Left renal pelvis (tissue), 4 donors: Measurements from ENCODE around the gene PRR36. TPM values are rescaled to one million over a fixed set of nuclear protein-coding genes. Genes with fewer than 3 reads are reported as not detected.
A peak's percentile ranks its signal among the peaks of the same experiment; 100 is the strongest.

Experiments
- DNase-seq, 4 donors: peaks; one replicate each; pipeline ENCODE4 v3.0.0-alpha.2; 2013; ENCODE audit warnings: low read depth in 4 of 4, low spot score in 3 of 4
- polyA plus RNA-seq, 4 donors: library from polyadenylated mRNA; unstranded; fragments of 120-200 nt; gene quantifications; one replicate each; pipeline ENCODE4 v1.2.1, GENCODE V29; 2013; ENCODE audit not compliant: insufficient read length in 4 of 4

Gene PRR36
- polyA plus RNA-seq, 4 donors = 3.5 to 9.9 (median 6.8) TPM

DNA sequence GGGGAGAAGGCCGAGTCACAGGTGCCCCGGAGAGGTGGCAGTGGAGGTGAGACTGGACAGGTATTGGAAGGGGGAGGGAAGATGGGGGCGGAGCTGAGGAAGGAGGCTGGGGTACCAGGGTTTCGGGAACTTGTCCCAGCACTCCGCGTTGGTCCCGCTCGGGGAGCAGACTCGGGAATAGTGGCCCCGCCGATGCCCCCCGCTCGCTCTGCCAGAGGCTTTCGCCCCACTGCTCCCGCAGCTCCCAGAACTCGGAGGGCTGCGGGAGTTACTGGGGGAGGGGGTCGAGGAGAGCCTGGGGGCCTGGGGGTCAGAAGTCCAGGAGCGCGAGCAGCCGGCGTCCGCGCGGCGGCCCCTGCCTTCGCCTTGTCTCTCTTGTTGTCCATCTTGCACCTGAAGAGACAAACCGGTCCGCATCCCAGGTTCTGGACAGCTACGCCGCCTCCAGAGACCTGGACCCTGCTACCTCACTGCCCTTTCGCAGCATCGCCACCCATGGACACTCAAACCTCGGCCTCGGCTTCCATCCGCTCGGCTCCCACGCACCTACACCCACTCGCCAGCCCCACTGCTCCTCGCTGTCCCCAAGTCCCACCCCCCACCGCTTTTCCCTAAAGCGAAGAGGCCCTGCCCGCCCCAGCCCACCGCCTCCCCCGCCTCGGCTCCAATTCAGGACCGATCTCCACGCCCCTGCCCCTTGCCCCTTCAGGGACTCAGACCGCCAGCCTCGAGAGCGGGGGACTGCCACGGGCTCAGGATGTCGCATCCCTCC is 700 bp downstream of the PRR36 start:
- DNase-seq = no peak

- no peak for DNase-seq
Measured at GRCh38 chr19:7872306-7873204, 1.6 kb downstream of the PRR36 start.

DNA sequence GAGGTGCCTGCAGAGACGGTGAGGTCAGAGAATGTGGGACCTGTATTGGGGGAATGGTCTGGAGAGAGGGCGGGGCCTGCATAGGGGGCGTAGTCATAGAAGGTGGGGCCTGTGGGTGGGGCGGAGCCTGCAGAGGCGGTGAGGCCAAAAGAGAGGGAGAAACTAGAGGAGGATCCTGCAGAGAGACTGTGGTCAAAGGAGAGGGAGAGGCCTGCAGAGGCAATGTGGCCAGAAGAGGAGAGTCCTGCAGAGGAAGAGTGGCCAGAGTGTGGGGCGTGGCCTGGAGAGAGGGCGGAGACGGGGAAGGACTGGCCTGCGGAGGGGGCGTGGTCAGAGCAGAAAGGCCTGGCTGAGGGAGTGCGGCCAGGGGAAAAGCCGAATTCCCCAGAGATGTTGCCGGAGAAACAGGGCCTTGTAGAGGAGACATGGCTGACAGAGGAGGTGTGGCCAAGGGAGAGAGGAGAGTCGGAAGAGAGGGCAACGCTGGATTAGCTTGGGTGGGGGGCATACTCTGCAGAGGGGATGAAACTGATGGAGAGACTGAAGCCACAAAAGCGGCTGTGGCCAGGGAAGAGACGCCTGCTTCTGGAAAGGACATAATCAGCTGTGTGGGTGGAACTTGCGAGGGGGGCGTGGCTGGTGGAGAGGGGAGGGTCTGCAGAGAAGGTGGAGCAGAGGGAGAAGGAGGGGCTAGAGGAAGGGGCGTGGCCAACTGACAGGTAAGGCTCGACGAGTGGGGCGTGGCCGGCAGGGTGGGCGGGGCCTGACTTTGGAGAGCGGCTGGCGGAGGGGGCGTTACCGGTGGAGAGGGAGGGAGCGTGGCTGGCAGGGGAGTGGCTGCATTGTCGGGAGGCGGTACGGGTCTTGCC is 2.5 kb downstream of the PRR36 start:
- peak in 1 of 4 donors; percentile 48 for DNase-seq

DNA sequence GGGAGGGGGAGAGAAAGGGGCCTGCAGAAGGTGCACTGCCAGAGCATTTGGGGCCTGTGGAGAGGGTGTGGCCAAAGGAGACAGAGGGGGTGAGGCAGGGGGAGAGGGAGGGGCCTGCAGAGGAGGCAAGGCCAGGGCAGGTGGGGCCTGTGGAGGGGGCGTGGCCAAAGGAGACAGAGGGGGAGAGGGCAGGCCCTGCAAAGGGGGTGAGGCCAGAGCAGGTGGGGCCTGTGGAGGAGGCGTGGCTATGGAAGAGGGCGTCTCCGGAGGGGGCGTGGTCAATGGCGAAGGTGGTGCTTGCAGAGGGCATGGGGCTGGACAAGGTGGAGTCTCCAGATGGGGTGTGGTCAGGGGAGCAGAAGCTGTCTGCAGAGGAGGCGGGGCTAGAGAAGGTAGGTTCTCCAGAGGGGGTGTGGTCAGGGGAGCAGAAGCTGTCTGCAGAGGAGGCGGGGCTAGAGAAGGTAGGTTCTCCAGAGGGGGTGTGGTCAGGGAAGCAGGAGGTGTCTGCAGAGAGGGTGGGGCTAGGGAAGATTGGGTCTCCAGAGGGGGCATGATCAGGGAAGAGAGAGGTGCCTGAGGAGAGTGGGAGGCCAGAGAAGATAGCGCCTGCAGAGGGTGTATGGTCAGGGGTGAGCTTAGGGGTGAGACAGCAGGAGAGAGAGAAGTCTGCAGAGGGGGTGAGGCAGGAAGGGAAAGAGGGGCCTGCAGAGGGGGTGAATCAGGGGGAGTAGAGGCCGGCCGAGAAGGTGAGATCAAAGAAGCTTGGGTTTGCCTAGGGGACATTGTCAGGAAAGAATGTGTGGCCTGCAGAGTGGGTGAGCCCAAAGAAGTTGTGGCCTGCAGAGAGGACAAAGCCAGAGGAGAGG is 3.4 kb downstream of the PRR36 start:
- no peak for DNase-seq

DNA sequence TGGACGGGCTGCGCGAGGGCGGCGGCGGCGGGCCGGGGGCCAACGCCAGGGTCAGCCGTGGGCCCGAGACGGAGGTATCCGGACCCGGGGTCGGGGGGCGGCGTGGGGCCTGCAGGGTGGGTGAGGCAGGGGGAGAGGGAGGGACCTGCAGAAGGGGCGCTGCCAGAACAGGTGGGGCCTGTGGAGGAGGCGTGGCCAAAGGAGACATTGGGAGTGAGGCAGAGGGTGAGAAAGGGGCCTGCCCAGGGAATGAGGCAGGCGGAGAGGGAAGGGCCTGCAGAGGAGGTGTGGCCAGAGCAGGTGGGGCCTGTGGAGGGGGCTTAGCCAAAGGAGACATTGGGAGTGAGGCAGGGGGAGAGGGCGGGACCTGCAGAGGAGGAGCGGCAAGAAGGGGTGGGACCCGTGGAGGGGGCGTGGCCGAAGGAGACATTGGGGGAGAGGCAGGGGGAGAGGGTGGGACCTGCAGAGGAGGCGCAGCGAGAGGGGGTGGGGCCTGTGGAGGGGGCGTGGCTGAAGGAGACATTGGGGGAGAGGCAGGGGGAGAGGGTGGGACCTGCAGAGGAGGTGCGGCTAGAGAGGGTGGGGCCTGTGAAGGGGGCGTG is 4.2 kb downstream of the PRR36 start:
- no peak for DNase-seq

GRCh38 chr19:7869453-7869909 is 4.7 kb downstream of the PRR36 start:
- no peak for DNase-seq

DNA sequence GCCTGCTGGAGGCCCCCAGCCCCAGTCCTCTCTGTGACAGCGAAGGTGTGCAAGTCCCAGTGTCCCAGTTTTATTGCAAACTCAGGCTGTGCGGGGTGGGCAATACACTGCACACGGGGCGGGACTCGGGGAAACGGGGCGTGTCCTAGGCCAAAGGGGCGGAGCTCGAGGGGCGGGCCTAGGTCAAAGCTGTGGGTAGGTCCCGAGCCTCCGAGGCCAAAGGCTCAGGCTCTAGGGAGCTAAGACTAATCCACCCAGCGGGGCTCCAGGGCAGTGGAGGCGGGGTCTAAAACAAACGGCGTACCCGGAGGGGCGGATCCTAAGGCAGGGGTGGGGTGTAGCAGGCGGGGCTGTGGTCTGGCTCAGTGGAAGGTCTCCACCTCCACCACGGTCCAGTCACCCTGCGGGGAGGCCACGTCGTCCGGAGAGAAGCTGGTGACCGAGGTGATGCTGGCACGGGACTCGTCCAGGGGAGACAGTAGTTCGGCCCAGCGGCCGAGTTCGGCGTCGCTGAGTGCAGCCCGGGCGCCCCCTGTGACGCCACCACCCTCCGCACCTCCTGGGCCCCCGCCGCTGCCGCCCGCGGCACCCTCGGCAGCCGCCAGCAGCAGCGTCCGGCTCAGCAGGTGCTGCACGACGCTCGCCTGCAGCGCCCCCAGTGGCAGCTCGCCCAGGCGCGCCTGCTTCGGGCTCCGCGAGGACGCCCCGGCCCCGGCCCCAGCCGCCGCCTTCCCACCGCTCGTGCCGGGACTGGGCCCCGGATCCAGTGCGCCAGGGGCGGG is 5.3 kb downstream of the PRR36 start:
- DNase-seq = peak in 1 of 4 donors; percentile 52

DNA sequence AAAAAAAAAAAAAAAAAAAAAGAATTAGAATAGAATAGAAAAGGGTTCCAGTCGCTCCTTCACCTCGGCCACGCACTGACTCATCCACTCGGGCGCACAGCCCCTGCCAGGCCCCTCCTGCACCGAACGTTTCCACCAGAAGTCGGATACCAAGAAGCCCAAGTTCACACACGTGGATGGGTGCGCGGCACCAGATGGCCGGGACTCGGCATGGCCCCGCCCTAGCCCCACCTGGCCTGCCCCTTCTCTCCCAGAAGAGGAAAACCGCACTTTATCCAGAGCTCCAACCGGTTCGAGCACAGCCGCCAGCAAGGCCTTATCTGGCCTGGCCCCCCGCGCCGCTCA is 5.9 kb downstream of the PRR36 start:
- DNase-seq = no peak

DNA sequence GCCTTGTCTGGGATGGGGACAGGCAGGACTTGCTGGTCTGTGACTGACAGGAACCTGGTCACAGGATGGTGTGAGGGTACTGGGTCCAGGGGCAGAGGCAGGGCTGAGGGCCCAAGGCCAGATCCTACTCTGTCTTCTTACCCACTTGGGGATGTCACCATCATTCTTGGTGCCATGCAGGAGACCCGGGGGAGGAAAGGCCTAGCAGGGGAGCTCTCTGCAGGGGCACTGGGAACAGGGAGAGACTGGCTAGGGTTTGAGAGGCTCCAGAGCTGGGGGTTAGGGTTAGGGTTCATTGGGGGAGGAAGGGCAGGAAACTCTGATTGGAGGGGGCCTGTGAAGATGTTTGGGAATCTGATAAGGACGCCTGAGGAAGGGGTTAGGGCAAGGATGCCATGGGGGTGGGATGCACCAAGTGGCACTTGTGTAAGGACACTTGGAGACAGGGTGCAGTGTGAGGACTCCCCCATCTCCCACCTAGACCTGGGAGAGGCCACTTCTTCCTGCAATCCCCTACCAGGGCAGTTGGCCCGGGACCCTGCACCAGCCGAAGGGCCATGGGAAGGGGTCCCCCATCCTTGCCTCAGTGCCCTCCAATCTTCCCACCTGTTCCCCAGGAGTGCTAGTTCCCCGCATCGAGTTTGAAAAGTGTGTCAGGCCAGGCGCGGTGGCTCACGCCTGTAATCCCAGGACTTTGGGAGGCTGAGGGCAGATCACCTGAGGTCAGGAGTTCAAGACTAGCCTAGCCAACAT is 6.9 kb downstream of the PRR36 start:
- DNase-seq = no peak

DNA sequence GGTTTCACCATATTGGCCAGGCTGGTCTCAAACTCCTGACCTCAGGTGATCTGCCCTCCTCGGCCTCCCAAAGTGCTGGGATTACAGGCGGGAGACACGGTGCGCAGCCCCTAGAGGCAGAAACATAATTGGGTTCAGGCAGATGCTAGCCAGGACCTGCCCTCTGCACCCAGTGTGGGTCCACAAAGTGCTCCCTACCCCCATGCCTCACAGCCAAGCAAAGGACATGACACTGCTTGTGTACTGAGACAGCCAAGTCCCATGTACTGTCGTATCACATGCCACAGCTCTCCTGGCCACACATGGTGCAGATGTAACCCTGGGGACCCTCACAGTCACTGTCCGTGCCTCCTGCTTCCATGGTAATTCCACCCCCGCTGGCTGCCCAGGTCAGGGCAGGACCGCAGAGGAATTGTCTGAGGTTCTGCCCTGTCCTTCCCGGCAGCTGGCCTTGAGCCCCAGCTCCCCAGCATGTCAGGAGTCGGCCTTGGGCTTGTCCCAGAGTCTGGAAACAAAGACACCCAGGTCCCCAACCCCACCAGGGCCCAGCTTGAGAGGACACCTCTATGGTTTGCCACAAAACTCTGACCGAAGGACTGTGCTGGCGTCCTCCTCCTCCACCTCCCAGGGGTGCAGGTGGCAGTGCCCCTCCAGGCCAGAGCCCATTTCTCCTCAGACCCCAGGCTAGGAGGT is 7.6 kb downstream of the PRR36 start:
- no peak for DNase-seq

DNA sequence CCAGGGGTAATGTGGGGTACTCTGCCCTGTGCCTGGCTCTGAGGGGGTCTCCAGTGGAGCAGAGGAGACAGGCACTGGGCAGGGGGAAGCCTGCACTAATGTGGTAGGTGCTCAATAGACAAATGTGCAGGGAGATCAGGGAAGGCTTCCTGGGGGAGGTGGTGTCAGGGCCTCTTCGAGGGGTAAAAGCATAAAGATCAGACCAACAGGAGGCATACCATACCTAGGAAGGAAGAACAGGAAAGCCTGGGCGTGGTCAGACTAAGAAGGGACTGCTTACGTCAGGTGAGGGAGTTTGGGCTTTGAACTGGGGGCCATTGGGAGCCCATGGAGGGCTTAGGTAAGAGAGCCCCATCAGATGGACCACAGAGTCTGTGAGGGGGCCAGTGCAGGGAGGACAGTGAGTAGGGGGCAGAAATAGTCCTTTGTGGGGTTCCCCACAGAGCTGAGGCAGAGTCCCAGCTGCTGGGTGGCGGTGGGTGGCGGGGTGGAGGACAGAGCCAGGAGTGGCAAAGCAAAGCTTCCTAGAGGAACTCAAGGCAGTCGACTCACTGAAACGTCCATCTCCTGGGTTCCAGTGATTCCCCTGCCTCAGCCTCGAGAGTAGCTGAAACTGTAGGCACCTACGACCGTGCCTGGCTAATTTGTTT is 8.8 kb downstream of the PRR36 start:
- DNase-seq = no peak

DNA sequence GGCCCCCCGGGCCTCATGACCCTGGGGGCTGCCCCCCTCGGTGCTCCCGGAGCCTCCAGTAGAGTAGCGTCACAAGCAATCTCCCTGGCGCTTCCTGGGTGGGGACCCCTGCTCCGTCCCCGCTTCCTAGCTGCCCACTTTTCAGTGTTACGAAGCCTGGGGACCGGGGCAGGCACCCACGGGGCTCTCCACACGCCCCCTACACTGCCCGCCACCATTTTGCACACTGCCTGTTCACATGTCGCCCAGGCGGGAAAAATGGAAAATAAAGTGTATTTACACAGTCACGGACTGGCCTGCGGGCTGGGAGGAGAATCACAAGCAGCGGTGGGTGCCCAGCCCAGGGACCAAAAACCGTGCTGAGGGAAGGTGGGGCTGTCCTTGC is 9.5 kb downstream of the PRR36 start:
- no peak for DNase-seq

- no peak for DNase-seq
Measured at GRCh38 chr19:7863971-7864689, 10.1 kb downstream of the PRR36 start.

DNA sequence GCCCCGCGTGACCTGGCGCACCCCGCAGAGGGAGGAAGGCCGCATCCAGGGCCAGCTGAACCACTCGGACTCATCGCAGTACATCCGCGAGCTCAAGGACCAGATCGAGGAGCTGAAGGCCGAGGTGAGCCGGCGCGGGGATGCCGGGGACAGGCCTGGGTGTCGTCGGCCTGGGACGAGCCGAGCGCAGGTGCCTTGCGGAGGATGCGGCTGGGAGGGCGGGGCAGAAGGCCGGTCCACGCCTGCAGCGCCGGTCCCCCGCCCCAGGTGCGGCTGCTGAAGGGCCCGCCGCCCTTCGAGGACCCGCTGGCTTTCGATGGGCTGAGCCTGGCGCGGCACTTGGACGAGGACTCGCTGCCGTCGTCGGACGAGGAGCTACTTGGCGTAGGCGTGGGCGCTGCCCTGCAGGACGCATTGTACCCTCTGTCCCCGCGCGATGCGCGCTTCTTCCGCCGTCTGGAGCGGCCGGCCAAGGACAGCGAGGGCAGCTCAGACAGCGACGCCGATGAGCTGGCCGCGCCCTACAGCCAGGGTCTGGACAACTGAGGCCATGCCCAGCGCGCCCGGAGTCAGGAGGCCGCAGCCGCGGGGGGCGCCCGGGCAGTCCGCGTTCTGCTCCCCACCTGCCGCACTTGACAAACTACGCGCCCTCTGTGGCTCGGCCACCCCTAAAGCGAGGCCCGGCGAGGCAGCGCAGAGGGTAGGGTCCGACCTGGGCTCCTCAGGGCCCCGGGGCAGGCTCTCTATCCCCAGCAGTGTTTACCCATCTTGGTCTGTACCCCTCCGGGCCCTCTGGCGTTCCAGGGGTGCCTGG is 10.8 kb downstream of the PRR36 start:
- DNase-seq = no peak

GRCh38 chr19:7862413-7862951 is 11.7 kb downstream of the PRR36 start:
- DNase-seq = peak in 1 of 4 donors; percentile 44
